ENCODE data around the gene KLHL29.

The KLHL29 gene

DNA sequence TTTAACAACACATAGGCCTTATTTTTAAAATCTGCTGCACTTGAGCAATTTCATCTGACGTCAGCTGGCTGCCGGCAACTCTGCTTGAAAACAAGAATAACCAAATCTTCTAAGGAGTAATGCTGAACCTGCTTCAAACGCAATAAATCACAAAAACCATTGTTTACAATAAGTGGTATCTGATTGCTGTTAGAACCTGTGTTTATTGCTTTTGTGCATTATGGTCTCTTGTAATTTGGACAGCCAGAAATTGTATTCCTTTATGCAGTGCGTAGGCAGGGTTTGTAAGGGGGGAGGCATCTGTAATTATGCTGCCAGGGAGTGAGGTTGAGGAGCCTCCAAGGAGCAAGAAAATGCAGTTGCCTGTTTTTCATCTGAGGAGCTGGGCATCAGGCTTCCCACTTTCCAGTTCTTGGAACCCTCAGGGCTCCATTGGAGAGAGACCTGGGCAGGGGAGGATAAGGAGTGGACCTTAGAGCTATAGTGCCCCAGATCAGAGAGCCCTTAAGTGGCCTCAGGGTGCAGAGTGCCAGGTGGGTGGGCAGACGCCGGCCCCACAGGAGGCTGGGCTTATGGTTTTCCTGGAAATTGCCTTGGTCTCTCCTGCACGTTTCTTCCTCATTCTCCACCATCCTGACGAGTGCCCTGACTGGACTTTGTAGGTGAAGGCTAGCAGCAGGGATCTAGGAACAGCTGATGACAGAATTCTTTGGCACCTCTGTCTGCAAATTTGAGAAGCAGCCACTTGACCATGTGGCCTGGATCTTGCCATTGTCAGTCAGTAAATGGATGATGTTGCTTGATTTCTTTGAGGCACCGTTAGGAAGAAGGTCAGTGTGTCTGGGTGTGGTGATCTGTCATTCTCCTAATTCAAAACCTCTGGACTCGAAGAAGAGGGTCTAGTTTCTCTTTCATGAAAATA lies 129.2 kb downstream of the KLHL29 start:
- no peak for DNase-seq (ENCODE audit: low spot score)

DNA sequence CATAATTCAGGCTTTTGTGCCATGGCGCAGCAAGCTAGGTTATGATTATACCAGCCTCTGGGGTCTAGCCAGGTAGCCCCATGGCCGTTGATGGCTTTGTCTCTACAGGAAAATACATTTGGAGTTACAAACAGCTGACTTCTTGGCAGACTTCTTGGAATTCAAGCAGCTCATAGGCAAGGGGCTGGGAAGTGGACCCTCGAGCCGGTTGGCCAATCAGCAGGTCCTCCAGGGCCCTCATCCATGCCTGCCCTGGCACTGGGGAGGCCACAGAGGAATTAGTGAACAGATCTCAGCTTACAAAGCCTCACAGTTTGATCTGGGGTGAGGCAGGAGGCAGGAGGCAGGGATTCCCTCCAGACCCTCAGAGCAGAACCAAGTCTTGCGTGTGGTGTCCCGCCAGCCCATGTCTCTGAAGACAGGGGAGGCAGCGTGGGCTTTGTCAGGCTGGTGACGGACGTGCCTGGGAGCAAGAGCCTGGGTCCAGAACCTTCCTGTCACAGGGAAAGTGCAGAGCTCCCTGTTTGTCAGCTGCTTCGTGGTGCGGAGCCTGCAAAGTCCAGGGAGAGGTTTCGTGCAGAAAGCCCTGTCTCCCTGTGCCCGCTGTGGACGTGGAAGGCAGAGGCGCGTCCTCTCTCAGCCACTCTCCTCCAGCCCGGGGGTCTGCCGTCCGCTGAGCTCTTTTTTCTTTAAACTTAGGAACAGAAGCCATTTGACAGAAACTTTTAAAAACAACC lies 131.7 kb downstream of the KLHL29 start:
- DNase-seq (ENCODE audit: low spot score), result no peak

DNA sequence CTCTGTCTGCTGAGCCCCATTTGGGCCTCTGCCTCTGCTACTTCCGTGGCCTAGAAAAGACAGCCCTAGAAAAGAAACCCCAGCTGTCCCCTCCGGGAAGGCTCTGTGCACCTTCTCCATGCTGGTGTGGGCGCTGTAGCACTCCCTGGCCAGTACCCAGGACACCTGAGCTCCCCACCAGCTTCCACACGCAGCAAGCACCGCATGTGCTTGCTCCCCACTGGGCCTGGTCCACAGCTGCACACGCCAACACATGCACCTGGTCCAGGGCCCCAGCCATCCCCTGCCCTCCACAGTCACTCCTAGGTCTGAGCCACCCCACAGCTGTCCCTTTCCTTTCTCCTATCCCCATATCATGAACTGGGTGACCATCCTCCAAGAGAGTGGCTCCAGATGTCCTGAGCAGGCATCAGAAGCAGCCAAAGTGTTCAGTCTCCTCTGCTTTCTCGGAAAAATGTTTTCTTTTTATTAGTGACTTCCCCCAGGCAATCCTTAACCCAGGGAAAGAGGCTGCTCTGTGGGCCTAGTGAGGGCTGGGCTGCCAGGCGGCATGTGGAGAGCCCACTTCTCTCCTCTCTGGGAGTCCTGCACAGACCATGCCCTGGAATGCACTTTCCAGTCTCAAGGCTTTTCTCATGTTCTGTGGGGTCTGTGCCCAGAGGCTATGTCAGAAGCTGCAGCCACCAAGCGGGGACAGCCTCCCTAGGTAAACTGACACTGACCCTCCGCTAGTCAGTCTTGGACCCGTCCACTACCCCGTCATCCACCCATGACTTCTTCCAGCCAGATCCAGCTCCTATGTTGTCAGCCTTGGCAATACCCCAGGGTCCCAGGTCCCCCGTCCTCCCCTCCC lies 133.7 kb downstream of the KLHL29 start:
- no peak for DNase-seq (ENCODE audit: low spot score)

DNA sequence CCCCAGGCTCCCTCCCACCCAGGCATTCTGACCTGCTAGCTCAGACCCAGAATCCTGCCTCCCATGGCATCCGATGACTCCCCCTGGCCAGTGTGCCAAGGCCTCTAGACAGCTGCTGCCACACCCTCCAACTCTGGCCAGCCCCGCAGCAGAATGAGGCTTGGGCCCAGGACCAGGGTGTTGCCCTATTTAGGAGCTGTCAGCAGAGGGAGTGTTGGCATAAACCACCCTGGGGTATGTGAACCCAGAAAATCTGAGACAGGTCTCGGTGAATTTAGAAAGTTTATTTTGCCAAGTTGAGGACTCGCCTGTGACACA lies 134.3 kb downstream of the KLHL29 start:
- no peak for DNase-seq (ENCODE audit: low spot score)

DNA sequence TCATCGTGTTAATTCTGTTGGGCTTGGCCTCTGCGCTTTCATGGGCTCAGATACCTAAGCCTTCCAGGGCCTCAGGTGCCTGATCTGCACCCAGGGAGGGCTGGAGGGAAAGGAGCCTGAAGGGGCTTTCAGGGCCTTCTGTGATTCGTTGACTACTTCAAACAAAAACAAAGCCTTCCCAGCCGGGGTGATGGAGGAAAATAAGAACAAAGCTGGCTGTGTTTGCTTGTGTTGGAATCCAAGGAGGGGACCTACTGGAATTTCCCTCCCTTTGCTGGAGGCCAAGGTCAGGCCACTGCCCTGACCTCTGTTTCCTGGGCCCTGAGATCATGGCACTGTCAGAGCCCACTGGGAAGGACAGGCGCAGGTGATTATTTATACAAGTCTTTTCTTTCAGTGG lies 135.3 kb downstream of the KLHL29 start:
- DNase-seq (ENCODE audit: low spot score), result no peak

DNA sequence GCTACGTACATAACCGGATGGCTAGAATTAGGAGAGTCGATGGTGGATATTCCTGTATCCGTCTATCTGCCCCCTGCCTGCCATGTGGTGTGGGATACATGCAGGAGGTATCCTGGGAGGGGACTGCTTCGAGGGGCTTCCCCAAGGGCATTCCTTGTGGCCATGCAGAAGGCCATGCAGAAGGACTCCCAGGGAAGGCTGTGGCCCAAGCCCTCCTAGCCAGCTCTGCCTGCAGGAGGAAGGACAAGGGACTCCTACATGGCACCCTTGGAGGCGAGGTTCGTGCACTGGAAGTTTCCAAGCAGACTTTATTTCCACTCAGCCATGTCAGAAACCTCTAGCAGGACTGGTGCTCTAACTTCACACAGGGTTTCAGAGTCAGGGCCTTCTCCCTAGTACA lies 136.1 kb downstream of the KLHL29 start:
- DNase-seq (ENCODE audit: low spot score), result no peak

DNA sequence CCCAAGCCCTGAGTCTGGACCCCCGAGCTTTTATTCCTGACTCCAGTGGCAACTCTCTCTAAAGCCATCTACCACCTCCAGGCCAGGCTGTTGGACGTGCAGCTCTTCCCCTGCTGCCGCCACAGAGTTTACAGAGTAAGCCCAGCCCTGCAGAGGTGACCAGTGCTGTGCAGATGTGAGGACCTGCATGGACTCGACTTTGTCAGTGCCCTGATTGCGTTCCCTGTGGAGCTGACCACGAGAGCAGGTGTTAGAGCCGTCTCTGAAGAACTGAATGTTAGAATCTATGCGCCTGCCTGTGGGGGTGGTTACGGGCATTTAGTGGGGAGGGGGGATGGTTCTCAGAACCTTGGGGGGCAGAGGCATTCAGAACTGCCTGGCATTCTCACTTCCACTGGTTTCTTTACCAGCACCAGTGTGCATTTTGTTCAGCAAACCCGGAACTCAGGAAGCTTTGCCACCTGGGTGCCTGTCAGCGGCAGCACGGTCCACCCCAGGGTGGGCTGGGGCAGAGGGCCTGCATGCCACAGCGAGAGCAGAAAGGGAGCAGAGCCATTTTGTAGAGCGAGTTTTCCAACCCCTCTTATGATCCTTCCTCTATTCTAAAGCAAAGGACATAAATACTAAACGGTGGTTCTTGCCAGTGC lies 137.9 kb downstream of the KLHL29 start:
- DNase-seq (ENCODE audit: low spot score), result no peak

DNA sequence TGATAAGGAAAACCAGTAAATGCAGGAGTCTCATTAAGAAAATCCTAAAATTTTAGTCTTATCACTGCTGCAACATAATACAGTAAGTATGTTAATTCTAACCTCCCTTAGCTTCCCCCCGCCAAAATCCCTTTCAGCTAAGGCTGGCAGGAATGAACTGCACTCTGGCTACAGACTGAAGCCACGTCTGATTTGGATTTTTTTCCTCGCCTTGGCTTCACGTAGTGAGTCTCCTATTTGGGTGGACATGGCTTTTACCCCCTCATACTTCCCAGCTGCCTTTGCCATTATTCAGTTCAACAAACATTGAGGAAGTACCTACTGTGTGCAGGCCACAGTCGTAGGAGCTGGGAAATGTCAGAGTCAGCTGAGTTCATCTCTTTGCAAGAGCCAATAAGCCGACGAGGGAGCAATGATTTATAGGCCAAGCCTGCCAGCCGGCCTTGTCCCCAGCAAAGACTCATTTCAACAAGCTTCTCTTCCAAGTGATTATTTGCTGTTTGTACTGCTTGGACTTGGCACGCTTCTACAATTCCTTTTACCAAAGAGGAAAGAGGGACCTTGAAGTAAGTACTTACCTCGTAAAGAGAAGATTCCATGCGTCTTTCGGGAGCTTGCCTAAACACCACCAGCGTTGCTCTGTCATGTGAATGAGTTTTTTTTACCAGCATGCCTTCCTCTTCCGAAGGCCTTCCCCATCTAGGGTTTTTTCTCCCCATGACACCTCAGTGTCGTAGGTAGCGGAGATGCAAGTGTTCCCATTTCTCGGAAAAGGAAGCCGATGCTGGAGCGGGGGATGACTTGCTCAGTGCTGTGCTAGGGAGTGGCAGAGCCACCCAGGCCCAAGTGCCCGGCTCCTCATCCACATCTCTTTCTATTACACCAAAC lies 138.6 kb downstream of the KLHL29 start:
- peak; percentile 37 for DNase-seq (ENCODE audit: low spot score)

DNA sequence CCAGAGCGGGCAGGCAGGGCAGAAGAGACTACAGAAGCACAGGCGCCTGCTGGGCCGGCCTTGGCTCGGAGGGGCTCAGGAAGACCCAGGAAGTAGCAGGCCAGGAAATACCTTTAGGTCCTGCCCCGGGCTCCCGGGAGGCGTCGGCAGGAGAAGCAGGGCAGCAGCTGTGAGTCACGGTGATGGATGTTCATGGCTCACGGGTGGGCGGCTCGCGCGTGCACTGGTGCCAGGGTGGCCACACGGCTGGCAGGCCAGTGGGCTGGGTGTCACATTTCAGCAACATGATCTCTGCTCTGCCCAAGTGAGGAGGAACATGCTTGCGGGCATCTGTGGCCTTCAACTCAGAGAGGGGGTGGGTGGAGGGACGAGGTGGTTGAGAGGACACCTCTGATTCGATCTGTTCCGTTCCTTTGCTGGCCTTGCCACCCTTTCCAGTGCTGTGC lies 139.3 kb downstream of the KLHL29 start:
- DNase-seq (ENCODE audit: low spot score), result peak; percentile 84

DNA sequence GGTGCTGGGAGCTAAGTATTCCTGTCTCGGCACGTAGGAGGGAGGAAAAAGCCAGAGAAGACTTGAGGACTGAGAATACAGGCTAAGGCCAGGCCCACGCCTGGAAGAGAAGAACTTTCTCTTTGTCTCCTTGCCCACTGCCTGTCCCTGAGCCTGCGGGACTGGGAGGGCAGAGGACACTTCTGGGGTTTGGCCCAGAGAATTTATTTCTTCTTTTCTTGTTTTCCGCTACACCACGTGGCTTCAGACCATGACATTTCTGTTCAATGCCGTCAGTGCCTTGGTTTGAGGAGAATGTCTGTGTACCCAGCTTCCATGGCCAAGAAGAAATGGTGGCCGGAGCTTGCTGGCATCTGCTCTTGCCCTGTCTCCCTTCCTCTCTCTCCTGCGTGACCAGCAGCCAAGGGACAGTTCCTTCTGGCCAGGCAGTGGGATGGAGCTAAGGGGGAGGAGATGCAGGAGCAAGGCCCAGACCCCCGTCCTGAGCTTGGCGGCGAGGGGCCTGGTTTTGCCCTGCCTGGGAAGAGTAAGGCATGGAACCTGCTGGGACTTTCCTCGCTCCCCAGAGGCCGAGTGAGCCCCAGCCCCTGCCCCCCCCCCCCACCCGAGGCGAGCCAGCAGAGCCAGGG lies 140.3 kb downstream of the KLHL29 start:
- no peak for DNase-seq (ENCODE audit: low spot score)

DNA sequence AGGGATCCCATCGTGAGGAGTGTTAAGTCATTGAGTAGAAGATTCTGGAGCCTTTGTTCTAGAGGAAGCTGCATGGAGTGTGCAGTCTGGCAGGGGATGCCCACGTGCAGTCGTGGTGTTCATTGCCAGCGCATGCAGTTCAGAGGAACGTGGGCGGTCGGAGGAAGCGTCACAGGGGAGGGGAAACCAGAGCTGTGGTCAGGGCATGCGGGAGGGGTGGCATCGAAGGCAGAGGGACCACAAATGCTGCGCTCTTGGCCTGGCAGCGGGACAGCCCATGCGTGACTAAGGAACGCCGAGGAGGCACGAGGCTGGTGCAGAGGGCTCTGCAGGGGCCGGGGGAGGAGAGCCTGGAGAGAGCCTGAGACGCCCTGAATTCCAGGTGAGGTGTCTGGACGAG lies 141.1 kb downstream of the KLHL29 start:
- DNase-seq (ENCODE audit: low spot score), result no peak

DNA sequence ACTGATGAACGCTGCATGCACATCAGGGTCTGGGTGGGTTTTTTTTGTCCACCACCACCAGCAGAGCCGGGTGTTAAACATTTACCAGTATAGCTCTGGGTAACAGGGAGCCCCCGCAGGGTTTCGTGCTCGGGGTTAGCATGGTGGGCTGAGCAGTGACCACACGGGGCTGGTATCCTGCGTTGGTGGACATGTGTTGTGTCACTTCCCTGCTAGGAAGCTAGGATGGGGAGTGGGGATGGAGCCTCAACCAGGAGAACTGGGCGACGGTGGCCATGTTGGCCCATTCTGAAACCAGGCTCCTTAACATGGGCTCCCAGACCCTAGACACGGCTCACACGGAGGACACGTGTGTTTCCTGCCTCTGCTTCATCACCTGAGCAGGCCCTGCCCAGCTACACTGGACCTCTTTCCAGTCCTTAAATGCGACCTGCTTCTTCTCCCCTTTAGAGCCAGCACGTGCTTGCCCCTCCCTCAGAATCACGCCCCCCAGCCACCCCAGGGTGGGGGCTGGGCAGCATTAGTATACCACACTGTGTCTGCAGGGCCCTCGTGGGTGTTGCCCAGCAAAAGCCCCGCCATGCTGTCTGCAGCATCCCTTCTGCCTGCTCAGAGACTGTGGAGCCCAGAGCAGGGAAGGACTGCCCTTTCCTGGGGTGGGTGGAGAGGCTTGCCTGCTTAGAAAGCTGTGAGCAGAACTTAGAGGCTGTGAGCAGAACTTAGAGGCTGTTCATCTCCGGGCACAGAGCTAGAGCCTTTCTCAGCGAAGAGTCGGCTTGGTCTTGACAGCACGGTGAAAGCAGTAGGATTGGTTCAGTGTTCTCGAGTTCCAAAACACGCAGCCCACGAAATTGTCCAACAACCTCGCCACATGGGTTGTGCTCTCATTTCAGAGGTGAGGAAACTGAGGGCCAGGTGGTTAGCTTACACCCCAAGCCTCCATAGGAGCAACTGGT lies 142.1 kb downstream of the KLHL29 start:
- DNase-seq (ENCODE audit: low spot score), result no peak

DNA sequence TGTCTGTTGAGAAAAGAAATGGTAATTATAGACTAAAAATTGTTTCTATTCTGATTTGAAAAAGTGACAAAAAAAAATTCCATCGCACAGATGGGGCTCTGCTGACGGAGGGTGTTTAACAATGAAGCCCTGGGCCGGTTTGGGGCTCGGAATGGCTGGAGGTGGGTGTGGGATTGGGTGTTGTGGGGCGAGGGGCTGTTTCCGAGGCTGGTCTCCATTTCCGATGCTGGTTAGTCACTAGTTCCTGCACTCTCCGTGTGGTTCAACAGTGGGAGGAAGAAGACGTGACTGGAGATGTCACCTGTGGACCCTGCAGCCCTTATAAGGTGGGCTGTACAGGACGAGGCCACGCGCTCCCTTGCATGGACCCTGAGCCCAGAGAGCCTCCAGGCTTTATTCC lies 143.2 kb downstream of the KLHL29 start:
- DNase-seq (ENCODE audit: low spot score), result no peak

DNA sequence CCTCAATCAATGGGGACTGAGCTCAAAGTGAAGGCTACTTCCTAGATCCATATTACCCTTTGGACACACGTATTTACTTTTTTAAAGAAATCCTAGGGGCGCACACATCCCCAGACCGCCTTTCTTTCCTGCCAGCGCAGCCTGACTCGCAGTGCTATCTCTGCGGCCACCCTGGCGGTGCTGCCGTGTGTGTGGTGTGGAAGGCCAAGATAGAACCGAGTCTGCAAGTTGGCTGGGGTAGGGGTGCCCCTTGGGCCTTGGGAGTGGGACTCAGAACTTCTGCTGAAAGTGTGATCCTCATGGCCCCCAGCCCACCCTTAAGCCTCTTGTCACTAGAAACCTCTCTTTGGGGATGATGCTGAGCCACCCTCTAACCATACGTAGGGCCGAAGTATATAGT lies 143.7 kb downstream of the KLHL29 start:
- DNase-seq (ENCODE audit: low spot score), result no peak

DNA sequence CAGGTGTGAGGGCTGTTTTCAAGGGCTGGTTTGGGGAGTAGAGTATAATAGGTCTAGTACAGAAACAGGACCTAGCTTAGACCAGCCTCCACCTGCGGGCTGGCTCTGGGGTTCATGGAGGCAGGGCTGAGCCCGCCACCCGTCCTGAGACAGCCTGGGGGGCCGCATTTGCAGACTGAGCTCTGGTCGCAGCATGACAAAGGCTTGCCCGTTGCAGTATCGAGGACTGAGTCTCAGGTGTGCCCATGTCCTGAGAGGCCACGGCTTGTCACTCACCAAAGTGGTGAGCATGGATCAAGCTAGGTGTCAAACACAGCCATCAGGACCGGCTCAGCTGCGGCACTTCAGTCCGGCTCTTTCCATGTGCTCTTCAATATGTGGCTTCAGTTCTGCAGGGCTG lies 144.7 kb downstream of the KLHL29 start:
- DNase-seq (ENCODE audit: low spot score), result no peak

DNA sequence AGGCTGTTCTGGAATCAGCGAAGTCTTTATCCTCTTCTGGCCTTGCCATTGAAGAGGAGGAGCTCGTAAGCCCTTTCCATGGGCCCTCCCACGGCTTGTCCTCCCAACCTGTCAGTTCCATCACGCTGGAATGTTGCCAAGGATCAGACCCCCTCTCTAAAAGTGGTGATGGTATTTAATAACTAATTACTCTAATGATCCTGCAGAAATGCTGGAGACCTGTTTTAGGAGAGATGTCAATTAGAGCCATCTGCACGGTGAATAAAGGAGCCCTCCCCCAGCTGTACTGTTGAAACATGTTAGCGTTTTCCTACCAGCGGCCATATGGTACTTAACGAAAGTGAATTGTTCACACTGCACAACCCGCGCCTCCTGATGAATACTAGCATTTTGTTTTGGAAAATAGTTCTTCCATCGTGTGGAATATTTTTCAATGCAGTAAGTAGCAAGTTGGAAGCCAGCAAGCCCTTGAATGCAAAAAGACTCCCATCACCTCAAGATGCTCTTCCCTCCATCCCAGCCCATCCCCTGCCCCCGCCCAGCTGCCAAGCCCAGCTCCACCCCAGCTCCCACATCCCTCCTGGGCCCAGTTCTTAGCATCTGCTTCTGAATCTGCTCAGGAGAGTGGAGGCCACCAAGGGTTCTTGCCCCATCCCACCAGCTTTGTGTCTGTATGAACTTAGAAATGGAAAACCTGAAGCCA lies 145.4 kb downstream of the KLHL29 start:
- no peak for DNase-seq (ENCODE audit: low spot score)

DNA sequence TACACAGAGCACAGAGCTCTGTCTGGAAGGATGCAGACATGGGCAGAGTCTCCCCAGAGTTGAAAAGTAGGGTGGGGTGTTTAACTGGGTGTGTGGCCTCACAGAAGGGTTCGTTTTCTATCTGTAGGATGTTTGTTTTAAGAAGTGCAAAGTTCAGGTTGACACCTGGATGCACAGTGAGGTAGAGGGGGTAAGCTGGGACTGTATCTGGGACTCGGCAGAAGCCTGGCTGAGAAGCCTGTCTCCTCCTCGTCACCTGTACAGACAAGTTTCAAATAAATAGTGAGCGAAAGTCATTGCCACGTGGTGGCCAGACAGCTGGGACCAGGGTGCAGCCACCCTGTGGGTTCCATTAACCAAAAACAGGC lies 145.9 kb downstream of the KLHL29 start:
- DNase-seq (ENCODE audit: low spot score), result no peak

DNA sequence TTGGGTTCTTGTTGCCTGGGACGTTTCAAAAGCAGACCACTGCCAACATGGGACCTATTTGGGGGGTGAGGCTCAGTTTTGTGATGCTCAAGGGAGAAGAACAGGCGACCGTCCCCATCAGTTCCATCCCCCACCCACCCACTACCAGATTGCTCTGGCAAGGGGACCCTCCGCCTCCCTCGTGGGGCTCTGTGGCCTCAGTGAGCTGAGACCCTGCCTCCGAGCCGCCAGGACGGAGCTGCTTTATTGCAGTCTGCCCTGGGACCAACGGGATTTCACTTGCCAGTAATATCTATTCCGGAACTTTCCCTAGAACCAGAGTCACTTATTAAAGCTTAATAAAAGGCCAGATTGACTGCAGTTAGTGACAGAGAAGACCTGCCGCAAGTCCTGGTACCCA lies 146.3 kb downstream of the KLHL29 start:
- DNase-seq (ENCODE audit: low spot score), result no peak

DNA sequence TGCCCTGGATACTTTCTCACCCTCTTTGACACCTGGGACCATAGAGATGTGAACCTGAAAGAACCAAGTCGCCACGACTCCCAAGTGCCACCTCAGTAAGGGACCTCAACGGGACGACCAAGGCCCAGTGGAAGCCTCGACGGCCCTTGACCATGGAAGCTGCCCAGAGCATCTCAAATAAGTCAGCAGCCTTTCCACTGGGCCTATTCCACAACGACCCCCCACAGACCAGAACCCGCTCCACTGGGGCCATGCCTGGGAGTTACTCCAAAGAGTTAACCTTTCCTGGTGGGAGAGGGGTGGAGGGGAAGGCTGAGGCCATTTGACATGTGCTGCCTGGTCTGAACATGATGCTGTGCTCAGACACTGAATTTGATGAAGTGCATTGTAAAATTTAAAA lies 146.9 kb downstream of the KLHL29 start:
- DNase-seq (ENCODE audit: low spot score), result no peak
